IMR-90 (cell line): ENCODE data around the gene NEMP1. TPM values are rescaled to one million over a fixed set of nuclear protein-coding genes. Genes with fewer than 3 reads are reported as not detected.
A peak's percentile ranks its signal among the peaks of the same experiment; 100 is the strongest.

Source experiments
- ATAC-seq: fragments of 200-7000 bp; cut with Tn5 transposase; 2 replicates; pipeline ENCODE4 v1.9.1; 2020; ENCODE audit warnings: low read depth, mild to moderate bottlenecking, moderate library complexity
- BruUV-seq: library from RNA; stranded (reverse); fragments of 400-500 nt; replicated peaks from 2 replicates; lab custom pipeline; 2021; lab: Mats Ljungman, UMichigan
- CTCF ChIA-PET: fragments of 300-600 bp; formaldehyde crosslinking; extraction: SDS; loops from one replicate; lab custom pipeline; 2021; ENCODE audit warnings: antibody characterized with exemption; lab: Yijun Ruan, JAX
- POLR2A ChIA-PET: fragments of 300-600 bp; sonication (Branson Sonifier 250); formaldehyde crosslinking; loops from one replicate; lab custom pipeline; 2022; ENCODE audit warnings: antibody characterized with exemption; ENCODE audit not compliant: unreplicated experiment; lab: Charles Lee
- DNase-seq: peaks from one replicate; pipeline ENCODE4 v3.0.0; 2013
- H2AFZ ChIP-seq: replicated peaks from 2 replicates; pipeline ENCODE3; 2013; ENCODE audit warnings: low read length, mild to moderate bottlenecking; ENCODE audit not compliant: poor library complexity
- H2AK5ac ChIP-seq: 2 replicates; pipeline ENCODE4 v1.6.1; 2013; ENCODE audit warnings: low read depth, low read length, inconsistent platforms
- H2AK9ac ChIP-seq: replicated peaks from 2 replicates; pipeline ENCODE3; 2013; ENCODE audit warnings: mild to moderate bottlenecking, low read depth, low read length, moderate library complexity; ENCODE audit not compliant: poor library complexity
- H2BK120ac ChIP-seq: 2 replicates; pipeline ENCODE4 v1.6.1; 2013; ENCODE audit warnings: low read depth, low read length, inconsistent platforms
- H2BK15ac ChIP-seq: 3 replicates; pipeline ENCODE4 v1.6.1; 2013; ENCODE audit warnings: low read depth, low read length, inconsistent platforms
- H2BK20ac ChIP-seq: 2 replicates; pipeline ENCODE4 v1.6.1; 2013; ENCODE audit warnings: low read depth, mild to moderate bottlenecking, inconsistent platforms, low read length, moderate library complexity
- H2BK5ac ChIP-seq: 2 replicates; pipeline ENCODE4 v1.6.1; 2013; ENCODE audit warnings: mild to moderate bottlenecking, low read depth, low read length, inconsistent platforms; ENCODE audit not compliant: poor library complexity, severe bottlenecking
- H3K14ac ChIP-seq: replicated peaks from 2 replicates; pipeline ENCODE4 v1.6.1; 2013; ENCODE audit warnings: low read depth, low read length, inconsistent platforms
- H3K18ac ChIP-seq: 2 replicates; pipeline ENCODE4 v1.6.1; 2013; ENCODE audit warnings: low read depth, low read length, control low read depth
- H3K23ac ChIP-seq: 2 replicates; pipeline ENCODE4 v1.6.1; 2013; ENCODE audit warnings: low read depth, low read length, inconsistent platforms
- H3K27ac ChIP-seq: 2 replicates; pipeline ENCODE4 v1.5.1; 2013; ENCODE audit warnings: mild to moderate bottlenecking, control low read depth, low read length; ENCODE audit not compliant: insufficient read depth
- H3K27me3 ChIP-seq: 2 replicates; pipeline ENCODE4 v1.6.1; 2013; ENCODE audit warnings: low read length; ENCODE audit not compliant: control insufficient read depth, insufficient read depth
- H3K36me3 ChIP-seq: 2 replicates; pipeline ENCODE4 v1.6.1; 2013; ENCODE audit warnings: low read length, mixed read lengths; ENCODE audit not compliant: control insufficient read depth, insufficient read depth
- H3K4ac ChIP-seq: 2 replicates; pipeline ENCODE4 v1.6.1; 2013; ENCODE audit warnings: low read depth, low read length, inconsistent platforms
- H3K4me1 ChIP-seq: 2 replicates; pipeline ENCODE4 v1.6.1; 2013; ENCODE audit warnings: low read length, mixed read lengths; ENCODE audit not compliant: control insufficient read depth, insufficient read depth
- H3K4me2 ChIP-seq: 2 replicates; pipeline ENCODE4 v1.6.1; 2013; ENCODE audit warnings: low read depth, mild to moderate bottlenecking, control low read depth, low read length, moderate library complexity
- H3K4me3 ChIP-seq: 2 replicates; pipeline ENCODE4 v1.5.1; 2013; ENCODE audit warnings: low read depth, mild to moderate bottlenecking, control low read depth, low read length, moderate library complexity; ENCODE audit not compliant: insufficient read depth
- H3K56ac ChIP-seq: 2 replicates; pipeline ENCODE4 v1.6.1; 2013; ENCODE audit warnings: low read length, inconsistent platforms; ENCODE audit not compliant: insufficient read depth; ENCODE audit errors: extremely low read depth
- H3K79me1 ChIP-seq, 2 experiments: 2 replicates each; pipeline ENCODE4 v1.6.1; 2013; ENCODE audit warnings: low read length in 2 of 2, inconsistent platforms in 1 of 2, low read depth in 1 of 2
- H3K9ac ChIP-seq: 2 replicates; pipeline ENCODE4 v1.6.1; 2013; ENCODE audit warnings: low read depth, low read length, control low read depth
- H3K9me1 ChIP-seq: 2 replicates; pipeline ENCODE4 v1.6.1; 2013; ENCODE audit warnings: low read length, inconsistent platforms; ENCODE audit not compliant: insufficient read depth
- H3K9me3 ChIP-seq: 2 replicates; pipeline ENCODE4 v1.6.1; 2013; ENCODE audit warnings: low read length; ENCODE audit not compliant: control insufficient read depth, insufficient read depth
- H4K20me1 ChIP-seq: 2 replicates; pipeline ENCODE4 v1.6.1; 2013; ENCODE audit warnings: low read length, inconsistent platforms; ENCODE audit not compliant: insufficient read depth
- H4K5ac ChIP-seq: 2 replicates; pipeline ENCODE4 v1.6.1; 2013; ENCODE audit warnings: mild to moderate bottlenecking, low read depth, low read length, control low read depth
- H4K8ac ChIP-seq, 2 experiments: 2 replicates each; pipeline ENCODE4 v1.6.1; 2013; ENCODE audit warnings: low read depth in 2 of 2, low read length in 2 of 2, control low read depth in 1 of 2, inconsistent platforms in 1 of 2
- H4K91ac ChIP-seq: 2 replicates; pipeline ENCODE4 v1.6.1; 2013; ENCODE audit warnings: low read depth, low read length, inconsistent platforms; ENCODE audit not compliant: insufficient read depth
- BHLHE40 ChIP-seq: fragments of 150-350 bp; IDR thresholded peaks from 2 replicates; pipeline ENCODE4 v1.6.1; 2016; ENCODE audit warnings: mild to moderate bottlenecking, low read depth, low read length
- CEBPB ChIP-seq: IDR thresholded peaks from 2 replicates; pipeline ENCODE4 v1.6.1; 2012; ENCODE audit warnings: low read depth, low read length, improper control_type of control experiment
- CHD1 ChIP-seq: IDR thresholded peaks from 2 replicates; pipeline ENCODE4 v1.6.1; 2012; ENCODE audit warnings: low read depth, low read length, improper control_type of control experiment
- ELK1 ChIP-seq: fragments of 150-350 bp; IDR thresholded peaks from 2 replicates; pipeline ENCODE4 v1.6.1; 2016; ENCODE audit warnings: low read depth, mild to moderate bottlenecking, low read length, moderate library complexity, borderline replicate concordance
- FOS ChIP-seq: fragments of 150-350 bp; IDR thresholded peaks from 2 replicates; pipeline ENCODE4 v1.6.1; 2016; ENCODE audit warnings: low read depth, low read length
- MAFK ChIP-seq: IDR thresholded peaks from 2 replicates; pipeline ENCODE4 v1.6.1; 2012; ENCODE audit warnings: low read depth, low read length, improper control_type of control experiment
- MAZ ChIP-seq: IDR thresholded peaks from 2 replicates; pipeline ENCODE4 v1.6.1; 2012; ENCODE audit warnings: low read depth, mild to moderate bottlenecking, low read length, improper control_type of control experiment, moderate library complexity, borderline replicate concordance
- NFE2L2 ChIP-seq: fragments of 150-350 bp; IDR thresholded peaks from 2 replicates; pipeline ENCODE4 v1.6.1; 2016; ENCODE audit warnings: low read depth, mild to moderate bottlenecking, low read length
- RAD21 ChIP-seq: IDR thresholded peaks from 2 replicates; pipeline ENCODE4 v1.6.1; 2012; ENCODE audit warnings: low read length, improper control_type of control experiment
- RCOR1 ChIP-seq: IDR thresholded peaks from 2 replicates; pipeline ENCODE4 v1.6.1; 2012; ENCODE audit warnings: mild to moderate bottlenecking, low read length, improper control_type of control experiment; ENCODE audit not compliant: insufficient replicate concordance
- RFX5 ChIP-seq: IDR thresholded peaks from 2 replicates; pipeline ENCODE4 v1.8.0; 2012; ENCODE audit warnings: low read depth, mild to moderate bottlenecking, low read length, moderate library complexity
- SMC3 ChIP-seq: fragments of 150-350 bp; IDR thresholded peaks from 2 replicates; pipeline ENCODE4 v1.6.1; 2016; ENCODE audit warnings: low read depth, mild to moderate bottlenecking, antibody characterized with exemption, low read length, moderate library complexity
- USF2 ChIP-seq: fragments of 150-350 bp; IDR thresholded peaks from 2 replicates; pipeline ENCODE4 v1.6.1; 2017; ENCODE audit warnings: mild to moderate bottlenecking, antibody characterized with exemption, low read length, low read depth
- WGBS, 2 experiments: methylation state at CpG; one replicate each; pipeline versions ENCODE4 v1.1.5 to v1.1.7; 2013; ENCODE audit warnings: missing lambda C conversion rate in 2 of 2; ENCODE audit not compliant: insufficient read length in 1 of 2; ENCODE audit errors: extremely low coverage in 2 of 2; 5-methylcytosine and 5-hydroxymethylcytosine counted together
- dilution Hi-C: fragments of 300-500 bp; cut with HindIII; formaldehyde crosslinking; loops from one replicate; pipeline ENCODE4 v1.14.3; 2018; ENCODE audit warnings: low sequenced_read_pairs; ENCODE audit not compliant: unreplicated experiment
- in situ Hi-C: fragments of 300-500 bp; cut with MboI; formaldehyde crosslinking; loops from 3 replicates; pipeline ENCODE4 v1.14.3; 2019; ENCODE audit warnings: low sequenced_read_pairs, inconsistent platforms, mixed read lengths
- intact Hi-C: fragments of 100-400 bp; cut with micrococcal nuclease; formaldehyde crosslinking; loops from 2 replicates; pipeline ENCODE4 v1.10.0; 2022
- polyA plus RNA-seq, 3 experiments: library from polyadenylated mRNA; depleted of rRNA; stranded (reverse); fragments of >200 nt; gene quantifications; 2 replicates each; pipeline ENCODE4 v1.2.3, GENCODE V29; 2012; ENCODE audit warnings: low replicate concordance in 1 of 3
- total RNA-seq: library from RNA; depleted of rRNA; stranded (reverse); fragments of >200 nt; gene quantifications from 2 replicates; pipeline ENCODE4 v1.2.3, GENCODE V29; 2012

NEMP1 gene
- total and polyA plus RNA-seq, 2 of the 4 experiments (the other 2 are of a cell fraction), result 8.9 to 10.9 TPM

- dilution Hi-C loops, result no loop called here
- in situ Hi-C loops, result no loop called here
- H3K4me1 ChIP-seq, result peaks cover 3% of the 10 kb centered on the region; the same call in 1 of the 2 replicates
- TF ChIP-seq RFX5, result no peak
- TF ChIP-seq RCOR1, result no peak
- TF ChIP-seq ELK1, result no peak
- TF ChIP-seq FOS, result no peak
- no peak for TF ChIP-seq MAZ
- TF ChIP-seq BHLHE40, result no peak
- TF ChIP-seq CEBPB, result no peak
- TF ChIP-seq CHD1, result no peak
- TF ChIP-seq RAD21, result no peak
- no peak for TF ChIP-seq MAFK
- TF ChIP-seq USF2, result no peak
- no peak for TF ChIP-seq NFE2L2
- TF ChIP-seq SMC3, result no peak
Observed at GRCh38 chr12:57046947-57047890, 31.4 kb downstream of the NEMP1 start.

More at GRCh38 chr12:57046947-57047890, 31.4 kb downstream of the NEMP1 start:
- no peak overlapping the region for H3K4ac ChIP-seq
- H2BK20ac ChIP-seq, result 0 out of 2 replicates have a peak overlapping the region, but pooled peaks have one; percentile 4
- H2BK120ac ChIP-seq, result no peak overlapping the region
- ATAC-seq (no peak), DNase-seq (no peak)
- H2AK5ac ChIP-seq, result peak overlapping the region; percentile 27; the same call in 1 of the 2 replicates
- no peak overlapping the region for H2BK5ac ChIP-seq
- H4K5ac ChIP-seq, result no peak overlapping the region
- no peaks in the 10 kb centered on the region; the same call in 1 of the 2 replicates for H3K9me1 ChIP-seq
- no peak overlapping the region for H2AK9ac ChIP-seq
- no peak overlapping the region for H2AFZ ChIP-seq
- no peak overlapping the region for H2BK15ac ChIP-seq
- no TSS peak for BruUV-seq
- no peak overlapping the region for H3K4me3 ChIP-seq
- H3K18ac ChIP-seq, result no peak overlapping the region
- H3K27ac ChIP-seq, result no peak overlapping the region
- H4K91ac ChIP-seq, result no peak overlapping the region
- no peaks in the 10 kb centered on the region for H3K36me3 ChIP-seq
- POLR2A ChIA-PET, result no interaction called here
- H3K9ac ChIP-seq, result no peak overlapping the region
- CTCF ChIA-PET, result no interaction called here
- intact Hi-C loops, result no loop called here
- H3K4me2 ChIP-seq, result no peak overlapping the region
- no CpG with 5 or more reads among the region's 10 CpGs for WGBS, 2 experiments
- H3K56ac ChIP-seq, result no peak overlapping the region
- peaks cover 30% of the 10 kb centered on the region for H3K27me3 ChIP-seq
- peak overlapping the region; percentile 48; the same call in 1 of the 2 replicates for H3K23ac ChIP-seq
- no peak overlapping the region for H4K8ac ChIP-seq
- no peaks in the 10 kb centered on the region for H3K79me1 ChIP-seq
- H3K14ac ChIP-seq, result peak overlapping the region; percentile 50; the same call in 1 of the 2 replicates
- peaks cover 10% of the 10 kb centered on the region; the same call in 1 of the 2 replicates for H4K20me1 ChIP-seq
- no peaks in the 10 kb centered on the region for H3K9me3 ChIP-seq
